ENCODE measurements around the gene HOXC10.

DNA sequence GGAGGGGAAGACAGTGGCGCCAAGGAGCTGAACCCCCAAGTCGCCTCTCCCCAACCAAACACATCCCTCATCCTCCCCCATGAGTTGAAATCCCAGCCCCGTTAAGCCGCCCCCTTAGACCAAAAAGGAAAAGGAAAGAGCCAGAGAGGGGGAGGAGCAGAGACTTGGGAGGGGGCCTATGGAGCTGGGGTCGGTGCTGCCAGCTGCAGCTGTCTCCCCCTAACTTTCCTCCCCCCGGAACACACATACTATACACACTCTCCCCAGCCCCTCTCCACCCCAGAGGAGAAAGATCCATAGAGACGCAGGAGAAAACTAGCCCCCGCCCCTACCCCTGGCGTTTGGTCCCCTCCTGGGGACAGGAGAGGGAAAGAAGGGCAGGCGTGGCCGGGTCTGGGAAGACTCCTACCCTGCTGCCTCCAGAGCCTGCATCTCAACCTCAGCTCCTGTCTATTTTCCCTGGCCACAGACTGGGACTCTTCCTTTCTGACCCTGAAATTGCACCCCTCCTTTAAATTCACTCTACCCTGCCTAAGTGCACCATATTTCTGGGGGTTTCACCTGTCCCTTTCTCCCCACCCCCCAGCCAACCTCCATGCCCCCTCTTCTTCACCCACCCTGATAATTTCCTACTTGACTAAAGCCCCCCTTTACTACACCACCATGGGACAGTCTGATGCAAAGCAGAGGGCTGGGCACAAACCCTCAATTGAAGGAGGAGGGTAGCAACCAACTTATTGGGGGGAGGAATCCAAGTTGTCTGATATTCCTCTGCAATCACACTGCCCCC lies 13.4 kb downstream of the HOXC10 start:
- TF ChIP-seq POLR2A (IDR thresholded peaks at IDR 0.05; ENCODE audit: low read depth, low read length) (no peak), SPI1 (IDR thresholded peaks at IDR 0.05; ENCODE audit: low read depth, low read length) (no peak)

Data from GM12891 (cell line).